Measurements from ENCODE around the gene DRAM1. TPM values are rescaled to one million over a fixed set of nuclear protein-coding genes. Genes with fewer than 3 reads are reported as not detected.

The DRAM1 gene
- total RNA-seq, 1 experiment from 2014 or later, result 6.5 TPM

- H2AK5ac ChIP-seq (ENCODE audit: insufficient read length, low read length), result no peak overlapping the region
- Mint-ChIP-seq H3K36me3 (ENCODE audit: insufficient read depth in 1 of 3, low read depth in 3 of 3) (no peaks in the 10 kb centered on the region), H3K27me3 (ENCODE audit: low read depth) (no peaks in the 10 kb centered on the region; the same call in 1 of the 2 replicates)
These were observed 52.1 kb downstream of the DRAM1 start for GRCh38 chr12:101929365-101930041.

More at GRCh38 chr12:101929365-101930041, 52.1 kb downstream of the DRAM1 start:
- no peaks in the 10 kb centered on the region for H3K9me3 ChIP-seq (ENCODE audit: control insufficient read depth, low read depth, low read length)
- no peaks in the 10 kb centered on the region; a peak in 2 of 5 replicates for H3K9me3 Mint-ChIP-seq
- no peak overlapping the region; a peak in 1 of 5 replicates for H3K4me3 Mint-ChIP-seq
- H4K8ac ChIP-seq (replicated peaks; ENCODE audit: insufficient read length, low read depth, low read length), result no peak overlapping the region
- DNase-seq, result no peak
- H3K27ac ChIP-seq (ENCODE audit: insufficient read length, low read depth, low read length), result no peak overlapping the region
- H3K18ac ChIP-seq (ENCODE audit: insufficient read length, low read depth, low read length), result no peak overlapping the region
- WGBS (ENCODE audit: extremely low coverage, insufficient read length, low lambda C conversion rate), result no CpG with 5 or more reads among the region's 11 CpGs
- H3K4me1 Mint-ChIP-seq, result peaks cover 0 to 4% of the 10 kb centered on the region in 2 experiments; a peak in 1 of 4 replicates
- no peak overlapping the region for H2BK15ac ChIP-seq (ENCODE audit: low read depth, low read length)
- no peak overlapping the region for H2BK120ac ChIP-seq (ENCODE audit: low read depth, low read length, poor library complexity, severe bottlenecking)
- H3K56ac ChIP-seq (ENCODE audit: insufficient read length, low read depth, low read length), result no peak overlapping the region
- TF ChIP-seq CTCF (conservative IDR thresholded peaks at IDR 0.05), result no peak
- H3K9ac ChIP-seq (ENCODE audit: extremely low read depth, insufficient read length, low read length), result no peak overlapping the region
- H3K27me3 ChIP-seq (ENCODE audit: insufficient read depth, low read length), result no peaks in the 10 kb centered on the region
- H3K4me2 ChIP-seq (ENCODE audit: insufficient read depth, insufficient read length, low read length), result no peak overlapping the region
- H2BK5ac ChIP-seq (ENCODE audit: insufficient read length, low read length), result no peak overlapping the region
- no peak overlapping the region for H3T11ph ChIP-seq (ENCODE audit: low read length)
- H3K79me2 ChIP-seq (ENCODE audit: insufficient read depth, low read length), result no peaks in the 10 kb centered on the region
- H3K14ac ChIP-seq (ENCODE audit: insufficient read depth, low read length), result no peak overlapping the region
- no peak overlapping the region for H4K5ac ChIP-seq (ENCODE audit: insufficient read length, low read depth, low read length)
- H2BK12ac ChIP-seq (ENCODE audit: insufficient read length, low read depth, low read length), result no peak overlapping the region
- H3K79me1 ChIP-seq (ENCODE audit: insufficient read depth, low read depth, low read length, poor library complexity, severe bottlenecking), result no peaks in the 10 kb centered on the region
- no peak overlapping the region for H3K4ac ChIP-seq (ENCODE audit: low read depth, low read length)
- no peak overlapping the region for H2BK20ac ChIP-seq (ENCODE audit: low read depth, low read length, poor library complexity, severe bottlenecking)
- no peaks in the 10 kb centered on the region for H4K20me1 ChIP-seq (ENCODE audit: control insufficient read depth, insufficient read depth, insufficient read length)
- H3K23me2 ChIP-seq (ENCODE audit: insufficient read length, low read depth, low read length, poor library complexity, severe bottlenecking), result no peaks in the 10 kb centered on the region
- H2AFZ ChIP-seq (ENCODE audit: low read length), result no peak overlapping the region
- no peaks in the 10 kb centered on the region for H3K4me1 ChIP-seq (ENCODE audit: insufficient read depth, low read length)
- H3K23ac ChIP-seq (ENCODE audit: insufficient read length, low read depth, low read length), result no peak overlapping the region
- no peak overlapping the region for H4K91ac ChIP-seq (ENCODE audit: insufficient read length, low read depth, low read length)
- H3K27ac Mint-ChIP-seq, result peak overlapping the region in 1 of 3 experiments; percentile 41; a peak in 1 of 7 replicates
